Loucy (cell line): ENCODE data around the gene FZD1.

ENCODE experiments used
- EZH2phosphoT487 ChIP-seq: fragments of 200-600 bp; IDR thresholded peaks from 2 replicates; pipeline ENCODE4 v1.6.1; 2018; ENCODE audit warnings: antibody characterized with exemption, mild to moderate bottlenecking, moderate library complexity, borderline replicate concordance
- TF ChIP-seq, protein P1 (sequence below): fragments of 200-600 bp; sonication (generic); conservative IDR thresholded peaks from 2 replicates; pipeline ENCODE4 v1.5.1; 2014; ENCODE audit warnings: mild to moderate bottlenecking, antibody characterized with exemption, low read length

DNA sequence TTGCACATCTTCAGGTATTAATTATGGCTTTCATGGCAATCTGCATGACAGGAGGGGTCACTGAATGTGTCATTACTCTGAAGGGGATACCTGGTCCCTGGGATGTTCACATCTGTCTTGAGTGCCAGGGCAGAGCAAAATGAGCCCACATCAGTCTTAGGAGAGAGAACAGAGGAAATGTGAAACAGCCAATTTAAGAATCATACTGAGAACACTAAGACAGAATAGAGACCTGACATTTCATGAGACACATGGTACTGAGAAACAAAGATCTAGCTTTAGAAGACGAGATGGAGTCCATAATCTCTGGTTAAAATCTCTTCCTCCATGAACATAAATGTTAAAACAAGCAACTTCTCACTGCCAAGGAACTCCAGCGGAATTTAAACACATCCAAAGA lies 34.1 kb upstream of the FZD1 start:
- TF ChIP-seq, protein P1, sequence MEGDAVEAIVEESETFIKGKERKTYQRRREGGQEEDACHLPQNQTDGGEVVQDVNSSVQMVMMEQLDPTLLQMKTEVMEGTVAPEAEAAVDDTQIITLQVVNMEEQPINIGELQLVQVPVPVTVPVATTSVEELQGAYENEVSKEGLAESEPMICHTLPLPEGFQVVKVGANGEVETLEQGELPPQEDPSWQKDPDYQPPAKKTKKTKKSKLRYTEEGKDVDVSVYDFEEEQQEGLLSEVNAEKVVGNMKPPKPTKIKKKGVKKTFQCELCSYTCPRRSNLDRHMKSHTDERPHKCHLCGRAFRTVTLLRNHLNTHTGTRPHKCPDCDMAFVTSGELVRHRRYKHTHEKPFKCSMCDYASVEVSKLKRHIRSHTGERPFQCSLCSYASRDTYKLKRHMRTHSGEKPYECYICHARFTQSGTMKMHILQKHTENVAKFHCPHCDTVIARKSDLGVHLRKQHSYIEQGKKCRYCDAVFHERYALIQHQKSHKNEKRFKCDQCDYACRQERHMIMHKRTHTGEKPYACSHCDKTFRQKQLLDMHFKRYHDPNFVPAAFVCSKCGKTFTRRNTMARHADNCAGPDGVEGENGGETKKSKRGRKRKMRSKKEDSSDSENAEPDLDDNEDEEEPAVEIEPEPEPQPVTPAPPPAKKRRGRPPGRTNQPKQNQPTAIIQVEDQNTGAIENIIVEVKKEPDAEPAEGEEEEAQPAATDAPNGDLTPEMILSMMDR: no peak
- no peak for TF ChIP-seq EZH2phosphoT487
